GM21786 (cell line): ENCODE data around the gene CPT1C.
"Not testable (repeated sequence)": the region's sequence is repeated elsewhere in the genome, so short reads cannot be mapped to it uniquely, and the experiment has no call there.

Source experiments
- ATAC-seq: cut with Tn5 transposase; IDR thresholded peaks from one replicate; pipeline ENCODE4 v1.9.1; 2021; ENCODE audit not compliant: unreplicated experiment

Gene CPT1C

GRCh38 chr19:49701271-49701786 is 10.4 kb downstream of the CPT1C start:
- no peak for ATAC-seq

GRCh38 chr19:49704888-49705642 is 14.1 kb downstream of the CPT1C start:
- no peak for ATAC-seq

- no peak for ATAC-seq
Observed at GRCh38 chr19:49705919-49706318, 15.0 kb downstream of the CPT1C start.

GRCh38 chr19:49710372-49710951 is 19.5 kb downstream of the CPT1C start:
- no peak for ATAC-seq

- no peak for ATAC-seq
Observed at GRCh38 chr19:49712397-49712859, 21.5 kb downstream of the CPT1C start.

GRCh38 chr19:49713236-49713845 is 22.4 kb downstream of the CPT1C start:
- no peak for ATAC-seq

GRCh38 chr19:49716154-49716553 is 25.2 kb downstream of the CPT1C start:
- ATAC-seq, result no peak

- ATAC-seq, result no peak
Observed at GRCh38 chr19:49718511-49718910, 27.6 kb downstream of the CPT1C start.

- ATAC-seq, result no peak
Observed at GRCh38 chr19:49718991-49719390, 28.1 kb downstream of the CPT1C start.

- ATAC-seq, result not testable (repeated sequence)
Observed at GRCh38 chr19:49719420-49719819, 28.5 kb downstream of the CPT1C start.

- no peak for ATAC-seq
Observed at GRCh38 chr19:49727217-49728030, 36.5 kb downstream of the CPT1C start.

GRCh38 chr19:49730166-49730565 is 39.2 kb downstream of the CPT1C start:
- ATAC-seq, result no peak

- ATAC-seq, result no peak
Observed at GRCh38 chr19:49738268-49738667, 47.4 kb downstream of the CPT1C start.

- no peak for ATAC-seq
Observed at GRCh38 chr19:49739098-49739497, 48.2 kb downstream of the CPT1C start.

GRCh38 chr19:49739933-49740332 is 49.0 kb downstream of the CPT1C start:
- ATAC-seq, result no peak

- ATAC-seq, result no peak
Observed at GRCh38 chr19:49741210-49741844, 50.4 kb downstream of the CPT1C start.

GRCh38 chr19:49744946-49745381 is 54.0 kb downstream of the CPT1C start:
- ATAC-seq, result no peak

- ATAC-seq, result no peak
Observed at GRCh38 chr19:49746206-49746958, 55.5 kb downstream of the CPT1C start.

GRCh38 chr19:49749055-49749716 is 58.3 kb downstream of the CPT1C start:
- no peak for ATAC-seq
